GM18505 (cell line): ENCODE measurements around the gene FRK.
"Not testable (repeated sequence)": the region's sequence is repeated elsewhere in the genome, so short reads cannot be mapped to it uniquely, and the experiment has no call there.

ENCODE experiments used
- ATAC-seq: cut with Tn5 transposase; IDR thresholded peaks from one replicate; pipeline ENCODE4 v1.9.1; 2021; ENCODE audit not compliant: unreplicated experiment
- POLR2A ChIP-seq: IDR thresholded peaks from 4 replicates; pipeline ENCODE4 v1.6.1; 2011; ENCODE audit warnings: borderline replicate concordance; ENCODE audit not compliant: insufficient read depth, insufficient read length; ENCODE audit errors: extremely low read depth

The FRK gene

DNA sequence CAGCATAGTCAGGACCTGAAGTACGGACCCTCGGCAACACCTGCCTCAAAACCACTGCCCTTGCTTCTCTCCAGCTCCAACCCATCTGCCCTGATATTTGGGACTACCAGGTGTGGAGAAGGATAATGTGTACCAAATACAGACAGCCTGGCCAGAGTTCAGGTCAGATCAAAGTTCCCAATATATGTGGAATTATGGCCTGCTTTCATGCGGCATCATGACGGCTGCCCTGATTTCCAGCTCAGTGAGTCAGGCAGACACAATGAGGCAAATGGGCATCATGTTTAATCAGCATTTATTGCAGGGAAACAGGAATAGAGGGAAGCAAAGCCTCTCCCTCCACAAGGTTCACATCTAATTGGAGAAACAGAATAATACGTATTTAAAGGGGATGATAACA lies 57.9 kb downstream of the FRK start:
- TF ChIP-seq POLR2A = no peak
- ATAC-seq = no peak

DNA sequence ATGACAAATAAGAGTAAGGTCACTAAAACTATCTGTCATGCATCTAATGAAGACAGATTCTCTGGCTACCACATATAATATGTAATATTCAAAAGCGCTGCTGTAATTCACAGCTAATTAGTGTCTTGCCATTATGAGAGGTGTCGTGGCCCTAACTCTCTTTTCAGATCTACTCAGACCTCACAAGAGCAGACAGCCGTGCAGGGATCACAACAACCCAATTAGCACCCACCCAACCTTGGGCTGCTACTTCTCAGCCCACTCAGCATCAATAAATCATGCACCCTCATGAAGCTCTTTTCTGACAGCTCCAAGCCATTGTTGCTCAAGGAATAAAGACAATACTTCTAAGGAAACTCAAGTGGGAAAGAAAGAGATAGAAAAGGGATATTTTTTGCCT lies 61.5 kb downstream of the FRK start:
- ATAC-seq = no peak
- no peak for TF ChIP-seq POLR2A

DNA sequence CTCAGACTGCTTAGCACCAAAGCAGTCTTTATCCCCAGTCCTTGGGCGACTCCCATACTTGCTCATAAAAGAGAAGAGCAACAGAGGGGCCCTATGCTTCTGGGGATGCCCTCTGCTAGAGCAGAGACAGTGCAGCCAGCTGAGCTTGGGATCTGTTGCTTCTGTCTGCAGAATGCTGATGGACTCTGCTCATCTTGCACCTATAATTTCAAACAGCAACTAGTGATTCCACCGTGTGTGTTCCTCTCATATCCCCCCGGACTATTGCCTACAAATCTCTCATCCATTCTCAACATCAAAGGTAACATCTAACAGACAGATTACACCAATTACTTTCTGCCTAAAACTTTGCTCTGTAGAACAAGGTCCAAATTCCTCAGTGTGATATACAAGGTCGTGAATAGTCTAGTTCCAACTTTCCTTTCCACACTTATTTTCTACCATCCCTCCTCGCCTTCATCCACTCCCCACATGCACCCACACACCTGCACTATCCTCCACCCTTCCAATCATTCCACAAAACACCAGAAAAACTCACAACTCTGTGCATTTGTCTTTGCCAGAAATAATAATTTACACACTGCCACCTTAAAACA lies 62.6 kb downstream of the FRK start:
- ATAC-seq = no peak

GRCh38 chr6:115986026-115986425 lies 74.7 kb downstream of the FRK start:
- no peak for ATAC-seq

More for the DNA sequence above, 62.6 kb downstream of the FRK start:
- TF ChIP-seq POLR2A = no peak

DNA sequence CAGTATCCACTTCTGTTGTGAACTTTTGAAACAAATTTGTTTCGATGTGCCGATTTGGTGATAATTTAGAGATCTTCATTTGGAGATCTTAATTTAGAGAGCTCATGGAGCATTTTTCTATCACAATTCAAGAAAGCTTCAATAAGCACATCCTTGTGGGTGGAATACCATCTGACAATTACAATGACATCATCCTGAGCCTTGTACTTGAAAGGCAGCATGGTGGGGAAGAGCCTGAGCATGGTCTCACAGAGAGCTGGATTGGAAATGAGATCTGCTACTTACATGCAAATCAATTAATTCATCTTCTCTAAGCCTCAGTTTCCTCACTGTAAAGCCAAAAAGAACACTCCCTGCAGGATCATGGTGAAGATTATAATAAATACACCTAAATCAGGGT lies 75.9 kb downstream of the FRK start:
- no peak for ATAC-seq
- TF ChIP-seq POLR2A = no peak

More at GRCh38 chr6:115986026-115986425, 74.7 kb downstream of the FRK start:
- TF ChIP-seq POLR2A = no peak

- no peak for ATAC-seq
- no peak for TF ChIP-seq POLR2A
Measured at GRCh38 chr6:115983998-115984397, 76.7 kb downstream of the FRK start.

DNA sequence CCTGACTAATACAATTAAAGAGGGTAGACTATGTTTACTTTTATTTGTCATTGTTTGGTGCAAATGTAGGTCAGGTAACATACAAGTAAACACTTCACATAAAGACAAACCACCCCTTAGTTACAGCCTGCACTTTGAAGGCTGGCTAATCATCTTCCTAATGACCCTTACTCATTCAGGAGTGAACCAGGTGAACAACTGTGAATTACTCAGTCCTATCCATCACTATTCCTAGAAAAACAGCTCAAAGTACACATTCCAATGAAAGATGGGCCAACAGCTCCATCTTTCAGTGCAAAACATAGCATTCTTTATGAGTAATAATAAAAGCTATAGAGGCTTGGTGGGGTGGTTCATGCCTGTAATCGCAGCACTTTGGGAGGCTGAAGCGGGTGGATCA lies 78.2 kb downstream of the FRK start:
- no peak for ATAC-seq
- TF ChIP-seq POLR2A = no peak

DNA sequence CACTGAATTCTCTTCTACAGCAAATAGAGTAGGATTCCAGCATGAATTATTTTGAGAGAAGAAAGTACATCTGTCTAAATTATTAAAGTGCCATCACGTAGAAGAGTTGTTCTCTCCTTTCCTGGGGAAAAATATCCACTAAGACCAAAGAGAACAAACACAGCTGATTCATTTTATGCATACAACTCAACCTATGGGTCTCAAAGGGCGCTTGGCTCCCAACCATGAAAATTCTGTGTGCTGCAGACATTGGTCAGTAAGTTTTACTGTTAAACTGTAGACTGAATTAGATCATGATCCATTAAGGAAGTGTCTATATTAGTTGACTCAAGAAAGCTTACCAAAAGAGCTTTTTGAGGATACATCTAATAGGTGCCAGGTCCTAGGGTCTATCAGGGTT lies 83.5 kb downstream of the FRK start:
- no peak for ATAC-seq
- no peak for TF ChIP-seq POLR2A

DNA sequence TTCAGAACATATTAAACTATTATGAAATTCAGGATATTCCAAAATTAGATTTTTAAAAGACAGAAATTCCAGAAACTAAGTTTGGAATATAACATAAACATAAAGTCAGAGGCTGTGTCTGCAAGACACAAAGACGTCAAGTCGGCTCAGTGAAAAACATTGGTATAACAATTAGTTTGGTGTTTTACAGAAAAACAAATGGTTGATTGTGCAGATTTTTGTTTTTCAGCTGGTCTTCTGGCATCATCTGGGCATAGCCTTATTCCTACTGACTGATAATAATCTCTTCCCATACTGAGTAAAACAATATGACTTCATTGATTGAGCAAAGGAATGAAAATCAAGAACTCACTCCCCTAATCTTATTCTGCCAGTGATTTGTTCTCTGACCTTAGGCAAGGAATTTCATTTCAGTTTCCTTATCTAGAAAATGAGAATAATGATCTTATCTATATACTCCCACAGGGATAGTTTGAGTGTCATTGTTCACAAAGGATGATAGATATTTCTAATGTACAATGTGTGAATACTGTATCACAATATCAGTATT lies 84.3 kb downstream of the FRK start:
- TF ChIP-seq POLR2A = no peak
- ATAC-seq = no peak

DNA sequence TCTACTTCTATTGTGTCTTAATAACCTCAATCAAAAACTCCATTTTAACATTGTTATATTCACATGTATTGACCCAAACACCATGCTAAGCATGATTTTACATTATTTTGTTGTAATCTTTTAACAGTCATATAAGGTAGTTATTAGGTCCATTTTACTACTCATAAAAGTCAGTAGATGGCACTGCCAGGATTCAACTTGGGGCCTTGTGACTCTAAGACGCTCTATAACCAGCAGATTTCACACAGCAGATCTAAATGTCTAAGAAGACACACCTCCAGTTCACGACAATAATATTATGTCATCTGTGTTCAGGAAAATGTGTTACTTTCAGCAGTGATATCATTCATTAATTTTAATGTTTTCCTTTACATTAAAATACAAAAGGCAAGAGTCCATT lies 88.0 kb downstream of the FRK start:
- no peak for ATAC-seq

DNA sequence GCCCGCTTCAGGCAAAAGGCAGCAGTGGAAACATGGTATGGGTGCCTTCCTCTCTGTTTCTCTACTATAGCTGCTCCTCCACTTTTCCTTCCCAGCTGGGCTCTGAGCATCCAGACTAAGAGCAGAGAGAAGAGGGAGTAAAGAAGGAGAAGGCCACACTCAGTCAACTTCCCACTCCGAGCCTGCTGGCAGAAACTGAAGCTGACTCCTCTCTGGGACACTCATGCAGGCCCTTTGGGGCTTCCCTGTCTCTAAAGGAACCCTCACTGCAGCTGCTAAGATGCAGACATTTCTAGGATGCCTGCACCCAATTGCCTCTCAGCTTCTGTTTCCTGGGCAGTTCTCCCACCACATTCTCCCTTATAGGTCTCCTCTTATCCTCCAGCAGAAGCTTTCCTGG lies 88.9 kb downstream of the FRK start:
- no peak for TF ChIP-seq POLR2A
- ATAC-seq = no peak

More for the DNA sequence above, 88.0 kb downstream of the FRK start:
- TF ChIP-seq POLR2A = no peak

DNA sequence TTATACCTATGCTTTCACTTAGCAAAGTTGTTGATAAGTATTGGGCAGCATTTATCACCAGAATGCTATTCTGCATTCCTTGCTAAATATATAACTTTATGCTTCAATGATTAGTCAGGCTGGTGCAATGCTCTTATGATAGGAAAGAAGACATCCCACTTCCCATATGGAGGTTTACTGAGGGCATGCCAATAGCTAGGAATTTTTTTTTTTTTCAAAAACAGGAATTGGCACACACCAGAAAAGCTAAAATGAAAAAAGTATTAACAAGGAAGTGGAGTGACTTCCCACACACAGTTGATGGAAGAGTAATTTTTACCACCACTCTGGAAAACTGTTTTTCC lies 90.8 kb downstream of the FRK start:
- TF ChIP-seq POLR2A = no peak
- no peak for ATAC-seq

GRCh38 chr6:115969207-115969929 lies 91.3 kb downstream of the FRK start:
- ATAC-seq = no peak
- no peak for TF ChIP-seq POLR2A

DNA sequence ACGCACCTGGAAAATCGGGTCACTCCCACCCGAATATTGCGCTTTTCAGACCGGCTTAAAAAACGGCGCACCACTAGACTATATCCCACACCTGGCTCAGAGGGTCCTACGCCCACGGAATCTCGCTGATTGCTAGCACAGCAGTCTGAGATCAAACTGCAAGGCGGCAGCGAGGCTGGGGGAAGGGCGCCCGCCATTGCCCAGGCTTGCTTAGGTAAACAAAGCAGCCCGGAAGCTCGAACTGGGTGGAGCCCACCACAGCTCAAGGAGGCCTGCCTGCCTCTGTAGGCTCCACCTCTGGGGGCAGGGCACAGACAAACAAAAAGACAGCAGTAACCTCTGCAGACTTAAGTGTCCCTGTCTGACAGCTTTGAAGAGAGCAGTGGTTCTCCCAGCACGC lies 100.4 kb downstream of the FRK start:
- ATAC-seq = not testable (repeated sequence)
